ENCODE measurements around the gene IER5L. TPM values are rescaled to one million over a fixed set of nuclear protein-coding genes. Genes with fewer than 3 reads are reported as not detected.

The IER5L gene
- total and polyA plus RNA-seq, 2 of the 8 experiments (the other 6 are each of a cell fraction or from before 2014, with no cell fraction given) = 0.65 to 1.0 TPM

GRCh38 chr9:129194221-129194620 lies 16.2 kb upstream of the IER5L start:
- CTCF ChIA-PET (ENCODE audit: partially characterized antibody) = interaction anchor here (0.6 to 6.2 kb wide), 3 partner anchors 12 to 414 kb away, joined by 3 to 41 read pairs (median 13); no protein-coding TSS in a partner anchor

More at GRCh38 chr9:129194221-129194620, 16.2 kb upstream of the IER5L start:
- no peaks in the 10 kb centered on the region for H4K20me1 ChIP-seq (replicated peaks in 1 of 2; ENCODE audit: control insufficient read depth in 1 of 2, insufficient read depth in 2 of 2, low read length in 2 of 2)
- H3K14ac ChIP-seq (ENCODE audit: insufficient read length) = no peak overlapping the region
- no peak overlapping the region for H2AFZ ChIP-seq (ENCODE audit: low read length)
- H2BK120ac ChIP-seq (replicated peaks; ENCODE audit: low read depth, low read length) = no peak overlapping the region
- DNase-seq (ENCODE audit: low read depth in 1 of 2, low spot score in 2 of 2) (no peak), FAIRE-seq (no peak)
- H2BK20ac ChIP-seq (ENCODE audit: low read length) = no peak overlapping the region
- H2BK12ac ChIP-seq (ENCODE audit: low read depth, low read length) = no peak overlapping the region
- no peak for TF ChIP-seq ZNF274 (IDR thresholded peaks at IDR 0.05; ENCODE audit: borderline replicate concordance, extremely low read depth, low read length)
- TF ChIP-seq NRF1 (IDR thresholded peaks at IDR 0.05; ENCODE audit: low read depth, low read length) = no peak
- TF ChIP-seq CBX5 (IDR thresholded peaks at IDR 0.05; ENCODE audit: low read depth, low read length) = no peak
- TF ChIP-seq PHF8 (conservative IDR thresholded peaks at IDR 0.05; ENCODE audit: low read depth, low read length) = no peak
- TF ChIP-seq BCL11A (IDR thresholded peaks at IDR 0.05; ENCODE audit: low read depth in 2 of 2, low read length in 2 of 2) = no peak
- H3K27ac ChIP-seq (ENCODE audit: low read depth, low read length) = no peak overlapping the region
- H3K9ac ChIP-seq (replicated peaks in 1 of 4; ENCODE audit: extremely low read depth in 1 of 4, low read depth in 3 of 4, low read length in 3 of 4) = no peak overlapping the region
- 61% methylated on average over 3 of the region's 3 CpGs; no CpG with 5 or more reads in 1 of the 2 experiments for WGBS, 2 experiments (ENCODE audit: extremely low coverage in 1 of 2, insufficient coverage in 1 of 2, insufficient read length in 1 of 2, insufficient replicate concordance in 2 of 2, low coverage in 1 of 2, low lambda C conversion rate in 2 of 2, missing lambda C conversion rate in 1 of 2)
- H3K27me3 ChIP-seq (replicated peaks in 1 of 4; ENCODE audit: control insufficient read depth in 3 of 4, extremely low read depth in 1 of 4, insufficient read depth in 3 of 4, low read length in 3 of 4) = peaks cover 0 to 19% (median 13%) of the 10 kb centered on the region in 4 experiments; a peak in 4 of 7 replicates
- no peak overlapping the region for H3K4me3 ChIP-seq (ENCODE audit: extremely low read depth in 1 of 4, insufficient read depth in 2 of 4, low read depth in 3 of 4, low read length in 4 of 4)
- no peaks in the 10 kb centered on the region for H3K36me3 ChIP-seq (ENCODE audit: control insufficient read depth in 2 of 4, insufficient read depth in 4 of 4, low read length in 3 of 4)
- no peak overlapping the region for H3K56ac ChIP-seq (replicated peaks; ENCODE audit: insufficient read length, low read depth, low read length)
- no peak overlapping the region for H3K18ac ChIP-seq (ENCODE audit: extremely low read depth, low read length)
- H3K4me2 ChIP-seq (ENCODE audit: insufficient read depth in 1 of 2, low read depth in 2 of 2, low read length in 2 of 2) = no peak overlapping the region
- H3K23me2 ChIP-seq (ENCODE audit: low read depth, low read length) = no peaks in the 10 kb centered on the region
- H3K79me1 ChIP-seq (ENCODE audit: low read depth, low read length) = no peaks in the 10 kb centered on the region
- no peaks in the 10 kb centered on the region; a peak in 1 of 4 replicates for H3K9me3 ChIP-seq (ENCODE audit: insufficient read depth in 2 of 2, low read depth in 1 of 2, low read length in 1 of 2)
- no peak overlapping the region for H4K5ac ChIP-seq (ENCODE audit: insufficient read length, low read depth, low read length)
- H3K23ac ChIP-seq (ENCODE audit: insufficient read length) = no peak overlapping the region
- peaks cover 0 to 6% (median 3%) of the 10 kb centered on the region in 4 experiments; a peak in 4 of 7 replicates for H3K4me1 ChIP-seq (replicated peaks in 1 of 4; ENCODE audit: control insufficient read depth in 3 of 4, insufficient read depth in 4 of 4, low read length in 3 of 4)
- POLR2A ChIA-PET (ENCODE audit: partially characterized antibody) = interaction anchor here (0.8 to 1.1 kb wide), 2 partner anchors 16 to 29 kb away, joined by 4 read pairs; partner anchors contain the start of gene IER5L
- H4K91ac ChIP-seq (replicated peaks; ENCODE audit: insufficient read length, low read length) = no peak overlapping the region
- no peaks in the 10 kb centered on the region for H3K79me2 ChIP-seq (ENCODE audit: control insufficient read depth in 1 of 2, insufficient read depth in 2 of 2, low read length in 2 of 2)
- 0 out of 2 replicates have a peak overlapping the region, but pooled peaks have one; percentile 8 for H2BK15ac ChIP-seq (ENCODE audit: low read length)
- H2BK5ac ChIP-seq (ENCODE audit: low read depth, low read length) = no peak overlapping the region
- no peak overlapping the region for H3K4ac ChIP-seq (replicated peaks; ENCODE audit: insufficient read length, low read depth, low read length)
- H2AK5ac ChIP-seq (ENCODE audit: low read depth, low read length) = no peak overlapping the region
- H4K8ac ChIP-seq (ENCODE audit: extremely low read depth, insufficient read depth, low read length) = peak overlapping the region; percentile 62; the same call in 1 of the 2 replicates
